ENCODE results near the gene IGSF23.
"Not testable (repeated sequence)": the region's sequence is repeated elsewhere in the genome, so short reads cannot be mapped to it uniquely, and the experiment has no call there.

Gene IGSF23

DNA sequence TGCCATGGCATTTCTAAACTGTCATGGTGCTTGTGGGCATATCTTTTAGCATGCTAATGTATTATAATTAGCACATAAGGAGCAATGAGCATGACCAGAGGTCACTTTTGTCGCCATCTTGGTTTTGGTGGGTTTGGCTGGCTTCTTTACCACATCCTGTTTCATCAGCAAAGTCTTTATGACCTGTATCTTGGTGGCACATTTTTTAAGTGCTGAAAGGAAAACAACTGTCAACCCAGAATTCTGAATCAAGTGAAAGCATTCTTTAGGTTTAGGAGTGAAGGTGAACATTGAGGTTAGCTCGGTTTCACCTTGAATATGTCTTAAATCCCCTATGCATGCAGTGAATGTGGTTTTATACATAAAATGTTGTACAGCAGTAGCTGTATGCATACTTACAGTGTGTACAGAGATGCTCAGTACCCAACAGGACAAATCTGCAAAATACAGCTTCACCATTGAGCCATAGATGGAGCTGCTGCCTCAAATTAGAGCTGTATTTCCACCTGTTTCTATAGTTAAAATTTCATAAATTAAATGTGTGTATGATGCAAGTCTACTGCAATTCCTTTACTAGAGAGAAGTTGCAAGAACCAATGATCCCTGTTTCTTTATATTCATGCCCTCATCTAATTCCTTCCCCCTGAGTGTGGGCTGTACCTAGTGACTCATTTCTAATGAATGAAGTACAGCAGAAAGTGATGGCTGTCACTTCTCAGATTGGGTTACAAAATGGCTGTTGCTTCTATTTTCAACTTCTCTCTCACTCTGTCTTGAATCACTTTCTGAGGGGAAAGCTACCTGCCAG, 25.2 kb upstream of the IGSF23 start:
- no peak for DNase-seq

DNA sequence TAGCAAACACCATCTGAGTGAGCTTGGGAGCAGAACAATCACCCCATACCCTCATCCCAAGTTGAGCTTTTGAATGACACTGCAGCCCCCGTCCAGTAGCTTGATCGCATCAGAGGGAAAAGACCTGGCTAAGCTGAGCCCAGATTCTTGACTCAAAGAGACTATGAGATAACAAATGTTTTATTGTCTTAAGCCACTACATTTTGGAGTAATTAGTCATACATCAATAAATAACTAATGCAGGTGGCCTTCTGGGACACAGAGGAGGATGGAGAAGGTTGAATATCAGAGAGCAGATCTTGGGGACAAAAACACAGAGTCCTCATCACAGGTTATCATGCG, 24.6 kb upstream of the IGSF23 start:
- no peak for DNase-seq

DNA sequence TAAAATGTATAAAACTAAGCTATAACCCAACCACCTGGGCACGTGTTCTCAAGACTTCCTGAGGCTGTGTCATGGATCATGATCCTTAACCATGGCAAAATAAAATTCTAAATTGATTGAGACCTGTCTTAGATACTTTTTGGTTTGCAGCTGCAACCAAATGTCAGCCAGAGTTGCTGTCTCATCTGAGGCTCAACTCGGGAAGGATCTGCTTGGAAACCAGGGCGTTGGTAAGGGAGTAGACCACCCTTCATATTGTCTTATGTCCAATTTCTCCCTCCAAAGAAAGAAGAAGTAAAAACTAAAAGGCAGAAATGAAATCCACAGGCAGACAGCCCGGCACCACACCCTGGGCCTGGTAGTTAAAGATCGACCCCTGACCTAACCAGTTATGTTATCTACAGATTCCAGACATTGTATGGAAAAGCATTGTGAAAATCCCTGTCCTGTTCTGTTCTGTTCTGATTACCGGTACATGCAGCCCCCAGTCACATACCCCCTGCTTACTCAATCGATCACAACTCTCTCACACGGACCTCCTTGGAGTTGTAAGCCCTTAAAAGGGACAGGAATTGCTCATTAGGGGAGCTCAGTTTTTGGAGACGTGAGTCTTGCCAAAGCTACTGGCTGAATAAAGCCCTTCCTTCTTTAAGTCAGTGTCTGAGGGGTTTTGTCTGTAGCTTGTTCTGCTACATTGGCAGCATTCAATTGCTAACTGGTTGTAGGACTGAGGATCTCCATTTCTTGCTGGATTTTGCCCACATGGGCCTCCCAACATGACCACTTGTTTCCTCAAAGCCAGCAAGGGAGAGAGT, 22.9 kb upstream of the IGSF23 start:
- DNase-seq: no peak

DNA sequence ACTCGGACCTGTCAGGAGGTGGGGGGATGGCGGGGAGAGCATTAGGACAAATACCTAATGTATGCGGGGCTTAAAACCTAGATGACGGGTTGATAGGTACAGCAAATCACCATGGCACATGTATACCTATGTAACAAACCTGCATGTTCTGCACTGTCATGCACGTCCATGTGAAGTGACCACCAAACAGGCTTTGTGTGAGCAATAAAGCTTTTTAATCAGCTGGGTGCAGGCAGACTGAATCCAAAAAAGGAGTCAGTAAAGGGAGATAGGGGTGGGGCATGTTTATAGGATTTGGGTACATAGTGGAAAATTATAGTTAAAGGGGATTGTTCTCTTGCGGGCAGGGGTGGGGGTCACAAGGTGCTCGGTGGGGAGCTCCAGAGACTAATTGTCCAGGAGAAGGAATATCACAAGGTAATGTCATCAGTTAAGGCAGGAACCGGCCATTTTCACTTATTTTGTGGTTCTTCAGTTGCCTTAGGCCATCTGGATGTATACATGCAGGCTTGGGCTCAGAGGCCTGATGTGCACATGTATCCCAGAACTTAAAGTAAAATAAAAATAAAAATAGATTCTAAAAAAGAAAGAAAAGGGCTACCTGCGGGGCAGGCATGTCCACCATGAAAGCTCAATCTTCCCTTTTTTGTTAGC, 21.9 kb upstream of the IGSF23 start:
- DNase-seq: not testable (repeated sequence)

DNA sequence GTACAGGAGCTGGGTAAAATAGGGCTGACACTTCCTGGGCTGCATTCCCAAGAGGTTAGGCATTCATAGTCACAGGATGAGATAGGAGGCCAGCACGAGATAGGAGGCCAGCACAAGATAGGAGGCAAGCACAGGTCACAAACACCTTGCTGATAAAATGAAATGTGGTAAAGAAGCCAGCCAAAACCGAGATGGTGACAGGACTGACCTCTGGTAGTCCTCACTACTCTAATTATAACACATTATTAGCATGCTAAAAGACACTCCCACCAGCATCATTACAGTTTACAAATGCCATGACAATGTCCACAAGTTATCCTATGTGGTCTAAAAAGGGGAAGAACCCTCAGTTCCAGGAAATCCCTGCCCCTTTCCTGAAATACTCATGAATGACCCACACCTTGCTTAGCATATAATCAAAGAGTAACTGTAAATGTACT, 20.9 kb upstream of the IGSF23 start:
- no peak for DNase-seq

DNA sequence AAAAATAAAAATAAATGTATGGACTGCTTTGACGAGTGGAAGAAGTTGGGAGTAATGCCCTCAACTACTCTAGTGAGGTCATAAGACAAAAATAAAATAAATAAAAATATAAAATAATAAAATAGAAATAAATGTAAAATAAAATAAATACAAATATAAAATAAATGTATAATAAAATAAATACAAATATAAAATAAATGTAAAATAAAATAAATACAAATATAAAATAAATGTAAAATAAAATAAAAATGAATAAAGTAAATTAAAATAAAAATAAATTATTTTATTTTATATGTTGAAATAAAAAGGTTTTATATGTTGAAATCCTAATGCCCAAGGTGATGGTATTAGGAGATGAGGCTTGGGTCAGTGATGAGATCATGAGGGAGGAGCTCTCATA, 20.1 kb upstream of the IGSF23 start:
- no peak for DNase-seq

DNA sequence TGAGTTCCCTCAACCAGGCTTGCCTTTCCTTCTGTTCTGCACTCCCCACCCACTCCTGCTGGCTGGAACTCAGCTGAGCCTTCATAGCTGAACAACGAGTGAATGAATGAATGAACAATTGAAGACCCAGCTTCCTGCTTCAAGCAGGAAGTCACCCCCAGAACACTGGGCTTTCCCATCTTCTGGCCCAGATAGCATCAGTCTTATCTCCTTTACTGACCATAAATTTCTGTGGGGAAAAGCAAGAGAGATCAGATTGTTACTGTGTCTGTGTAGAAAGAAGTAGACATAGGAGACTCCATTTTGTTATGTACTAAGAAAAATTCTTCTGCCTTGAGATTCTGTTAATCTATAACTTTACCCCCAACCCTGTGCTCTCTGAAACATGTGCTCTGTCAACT, 19.5 kb upstream of the IGSF23 start:
- DNase-seq: not testable (repeated sequence)

DNA sequence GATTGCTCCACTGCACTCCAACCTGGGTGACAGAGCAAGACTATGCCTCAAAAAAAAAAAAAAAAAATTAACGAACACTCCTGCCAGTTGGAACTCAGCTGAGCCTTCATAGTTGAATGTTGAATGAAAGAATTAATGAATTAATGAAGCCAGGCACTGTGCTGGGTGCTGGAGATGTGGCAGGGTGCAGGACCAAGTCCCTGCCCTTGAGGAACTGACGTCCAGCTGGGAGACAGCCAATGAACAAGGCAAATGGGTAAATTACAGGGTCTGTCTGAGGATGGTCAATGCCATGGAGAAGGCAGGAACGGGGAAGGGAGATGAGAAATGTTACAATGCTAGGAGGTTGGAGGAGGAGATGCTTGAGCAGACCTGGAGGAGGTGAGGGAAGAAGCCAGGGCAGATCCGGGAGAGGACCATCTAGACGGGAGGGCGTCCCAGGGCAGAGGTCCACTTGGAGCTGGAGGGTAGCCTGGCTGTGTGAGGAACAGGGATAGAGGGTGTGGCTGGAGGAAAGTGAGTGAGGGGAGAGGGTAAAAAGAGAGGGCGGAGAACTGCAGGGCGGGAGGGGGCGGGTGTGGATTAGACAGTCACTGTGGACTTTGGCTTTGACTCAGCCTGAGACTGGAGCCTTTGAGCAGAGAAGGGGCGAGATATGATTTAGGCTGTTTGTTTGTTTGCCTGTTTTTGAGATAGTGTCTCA, 16.8 kb upstream of the IGSF23 start:
- DNase-seq: no peak

DNA sequence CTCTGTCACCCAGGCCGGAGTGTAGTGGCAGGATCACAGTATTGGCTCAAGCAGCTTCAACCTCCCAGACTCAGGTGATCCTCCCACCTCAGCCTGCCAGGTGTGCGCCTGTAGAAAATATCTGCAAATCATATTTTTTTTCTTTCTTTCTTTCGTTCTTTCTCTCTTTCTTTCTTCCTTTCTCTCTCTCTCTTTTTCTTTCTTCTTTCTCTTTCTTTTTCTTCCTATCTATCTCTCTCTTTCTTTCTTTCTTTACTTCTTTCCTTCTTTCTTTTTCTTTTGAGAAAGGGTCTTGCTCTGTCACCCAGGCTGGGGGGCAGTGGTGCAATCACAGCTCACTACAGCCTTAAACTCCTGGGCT, 16.3 kb upstream of the IGSF23 start:
- no peak for DNase-seq

DNA sequence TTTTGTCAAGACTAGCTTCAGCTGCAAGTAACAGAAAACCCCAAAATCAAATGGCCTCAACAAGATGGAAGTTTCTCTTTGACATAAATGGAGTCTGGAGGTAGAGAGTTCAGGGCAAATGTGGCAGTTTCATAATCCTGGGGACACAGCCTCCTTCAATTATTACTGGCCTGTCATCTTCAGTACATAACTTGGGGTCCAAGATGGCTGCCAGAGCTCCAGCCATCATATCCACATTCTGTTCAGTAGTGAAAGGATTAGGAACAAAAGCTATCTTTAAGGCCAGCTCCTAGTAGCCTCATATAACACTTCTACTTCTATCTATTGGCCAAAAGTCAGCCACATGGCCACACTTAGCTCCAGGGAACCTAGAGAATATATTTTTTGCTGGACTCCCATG, 15.0 kb upstream of the IGSF23 start:
- no peak for DNase-seq

DNA sequence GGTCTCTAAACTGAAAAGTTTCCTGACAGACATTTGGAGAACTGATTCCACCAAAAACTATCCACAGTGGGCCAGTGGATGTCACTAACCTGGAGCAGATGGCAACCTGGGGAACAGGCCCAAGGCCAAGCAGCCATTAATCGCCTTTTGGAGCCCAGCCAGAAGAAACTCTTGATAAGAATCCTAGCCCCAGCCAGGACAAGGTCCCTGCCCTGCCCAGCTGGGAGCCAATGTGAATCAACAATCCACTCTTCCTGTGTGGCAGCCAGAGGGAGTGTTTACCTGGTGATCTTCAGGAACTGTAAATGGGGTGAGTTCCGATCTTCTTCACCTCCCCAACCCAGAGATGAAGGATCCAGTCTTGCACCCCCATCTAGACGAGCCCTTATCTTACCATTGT, 14.5 kb upstream of the IGSF23 start:
- no peak for DNase-seq

DNA sequence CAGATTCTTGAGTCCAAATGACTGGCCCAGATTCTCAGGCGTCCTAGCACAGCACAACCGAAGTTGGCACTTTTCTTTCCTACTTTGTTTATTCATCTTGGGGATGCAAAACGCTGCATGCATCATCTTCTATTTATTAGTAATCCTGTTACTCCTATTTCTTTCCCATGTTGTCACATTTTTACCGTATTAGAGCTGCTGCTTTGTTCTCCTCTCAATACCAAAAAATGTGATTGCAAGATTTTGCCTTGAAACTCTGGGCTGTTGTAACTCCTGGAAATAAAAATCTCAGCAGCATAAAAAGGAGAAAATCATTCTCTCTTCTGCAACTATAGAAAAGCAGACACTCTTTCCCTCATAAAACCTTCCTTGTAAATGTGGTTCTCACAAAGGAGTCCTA, 12.9 kb upstream of the IGSF23 start:
- DNase-seq: no peak

DNA sequence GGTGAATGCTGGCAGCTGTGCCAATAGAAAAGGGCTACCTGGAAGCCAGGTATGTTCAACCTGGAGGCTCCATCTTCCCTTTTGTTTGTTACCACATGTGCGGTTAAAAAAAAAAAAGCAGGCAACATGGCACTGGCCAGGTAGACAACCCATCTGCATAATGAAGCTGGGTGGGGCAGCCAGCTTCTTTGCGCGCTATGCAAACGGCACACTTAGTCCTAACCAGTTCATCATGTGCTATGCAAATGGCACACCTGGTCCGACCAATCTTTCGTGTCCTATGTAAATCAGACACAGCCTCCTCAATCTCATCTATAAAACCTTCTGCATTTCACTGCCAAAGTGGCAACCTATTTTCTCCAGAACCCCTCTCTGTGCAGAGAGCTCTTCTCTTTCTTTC, 11.3 kb upstream of the IGSF23 start:
- no peak for DNase-seq

DNA sequence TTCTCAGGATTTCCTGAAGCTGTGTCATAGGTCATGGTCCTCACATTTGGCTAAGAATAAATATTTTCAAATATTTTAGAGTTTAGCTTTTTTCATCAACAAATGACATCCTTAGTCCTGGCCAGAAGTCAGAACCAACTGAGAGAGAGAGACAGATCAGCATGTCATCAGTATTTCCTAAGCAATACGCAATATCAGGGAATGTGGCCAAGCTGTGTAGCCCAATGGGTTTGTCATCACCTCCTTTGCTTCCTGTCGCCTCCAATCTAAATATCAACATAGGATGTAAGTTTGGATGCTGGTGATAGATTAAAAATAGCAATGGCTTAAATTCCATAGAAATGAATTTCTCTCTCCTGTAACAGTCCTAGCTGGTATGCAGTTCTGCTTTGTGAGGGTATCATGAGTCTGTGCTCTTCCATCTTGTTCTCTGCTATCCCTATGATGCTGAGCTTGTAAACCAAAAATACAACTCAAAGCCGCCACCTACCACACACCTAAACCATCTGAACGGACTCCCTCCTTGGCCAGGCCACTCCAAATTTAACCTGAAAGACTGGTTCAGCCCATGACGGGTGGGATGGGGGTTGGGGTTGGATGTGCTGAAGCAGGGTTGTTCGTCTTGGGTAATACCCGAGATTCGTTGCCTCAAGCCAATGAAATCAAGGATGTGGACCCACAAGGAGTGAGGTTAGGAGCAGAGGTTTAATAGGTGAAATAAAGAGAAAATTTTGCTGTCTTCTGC, 10.0 kb upstream of the IGSF23 start:
- DNase-seq: no peak

DNA sequence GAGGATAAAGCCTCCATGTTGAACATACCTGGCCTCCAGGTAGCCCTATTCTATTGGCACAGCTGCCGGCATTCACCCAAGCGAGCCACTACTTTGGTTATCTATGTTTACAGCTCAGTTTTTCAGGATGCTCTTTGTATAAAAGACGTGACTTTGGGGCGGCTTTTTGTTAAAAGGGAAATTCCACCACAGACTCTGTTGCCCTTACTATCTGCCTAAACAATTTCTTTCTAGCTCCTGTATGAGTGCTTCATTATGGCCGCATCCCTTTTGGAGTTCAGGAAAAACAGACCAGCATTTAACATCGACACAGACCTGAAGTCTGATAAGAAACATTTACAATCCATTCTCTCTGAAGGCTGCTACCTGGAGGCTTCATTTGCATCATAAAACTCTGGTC, 9.1 kb upstream of the IGSF23 start:
- no peak for DNase-seq

DNA sequence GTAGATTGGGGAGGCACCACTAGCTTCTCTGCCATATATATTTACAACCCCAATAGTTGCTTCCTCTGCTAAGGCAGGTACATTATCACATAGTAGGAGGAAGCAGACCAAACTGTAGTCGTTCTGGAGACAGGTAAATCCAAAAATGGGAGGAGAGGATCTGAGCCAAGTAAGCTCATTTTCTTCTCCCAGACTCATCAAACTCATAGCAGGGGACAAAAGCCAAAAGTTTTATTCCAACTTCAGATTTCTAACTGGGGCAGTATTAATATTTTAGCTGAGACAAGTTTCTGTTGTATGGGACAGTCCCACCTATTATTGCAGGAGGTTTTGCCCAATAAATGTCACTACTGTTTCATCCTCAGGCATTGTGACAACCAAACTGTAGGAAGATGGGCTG, 7.8 kb upstream of the IGSF23 start:
- DNase-seq: no peak

DNA sequence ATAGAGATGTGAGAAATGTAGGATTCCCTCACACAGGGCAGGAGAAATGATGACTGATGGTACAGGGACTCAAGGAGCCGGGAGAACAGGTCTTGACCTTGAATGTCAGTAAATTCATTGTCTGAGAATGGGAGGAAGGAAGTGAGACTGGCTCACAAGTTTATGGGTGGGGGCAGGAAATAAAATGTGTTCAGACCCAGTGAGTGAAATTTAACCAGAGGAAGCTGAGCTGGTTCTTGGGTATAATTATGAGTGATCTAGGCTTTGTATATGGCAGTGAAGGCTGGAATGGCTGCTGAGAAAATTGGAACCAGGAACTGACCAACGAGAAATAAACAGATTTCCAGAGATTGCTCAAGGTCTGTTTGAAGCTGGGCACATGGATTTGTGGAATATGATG, 6.3 kb upstream of the IGSF23 start:
- no peak for DNase-seq

DNA sequence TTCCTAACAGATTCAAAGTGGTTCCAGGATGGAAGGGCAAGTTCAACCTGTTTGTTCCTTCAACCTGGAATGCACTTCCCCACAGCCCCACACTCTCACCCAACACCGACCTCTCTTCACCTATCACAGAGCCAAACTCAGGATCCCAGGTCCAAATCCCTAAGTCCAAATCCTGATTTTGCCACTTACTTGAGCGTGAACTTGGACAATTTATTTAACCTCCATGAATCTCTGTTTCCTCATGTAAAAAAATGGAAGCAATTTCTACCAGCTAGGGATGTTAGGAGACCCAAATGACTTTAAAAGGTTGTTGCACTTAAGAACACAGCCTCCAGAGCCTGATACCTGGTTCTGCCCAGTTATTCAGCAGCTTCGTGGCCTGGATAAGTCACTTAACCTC, 5.4 kb upstream of the IGSF23 start:
- DNase-seq: no peak

DNA sequence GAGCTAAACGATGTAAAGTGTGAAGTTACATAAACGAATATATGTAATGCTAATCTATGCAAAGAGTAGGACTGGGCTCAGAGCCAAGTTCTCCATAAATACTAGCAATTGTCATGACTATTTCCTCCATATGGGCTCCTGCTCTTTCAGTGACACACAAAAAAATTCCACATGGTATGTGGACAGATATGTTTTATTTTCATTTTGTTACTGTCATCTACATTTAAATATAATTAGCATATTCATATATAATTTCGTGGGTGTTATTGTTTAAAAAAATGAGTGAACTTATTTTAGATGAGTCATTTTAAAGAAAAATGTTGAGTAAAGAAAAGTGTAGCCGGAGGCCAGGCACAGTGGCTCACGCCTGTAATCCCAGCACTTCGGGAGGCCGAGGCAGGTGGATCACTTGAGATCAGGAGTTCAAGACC, 5.0 kb upstream of the IGSF23 start:
- no peak for DNase-seq

DNA sequence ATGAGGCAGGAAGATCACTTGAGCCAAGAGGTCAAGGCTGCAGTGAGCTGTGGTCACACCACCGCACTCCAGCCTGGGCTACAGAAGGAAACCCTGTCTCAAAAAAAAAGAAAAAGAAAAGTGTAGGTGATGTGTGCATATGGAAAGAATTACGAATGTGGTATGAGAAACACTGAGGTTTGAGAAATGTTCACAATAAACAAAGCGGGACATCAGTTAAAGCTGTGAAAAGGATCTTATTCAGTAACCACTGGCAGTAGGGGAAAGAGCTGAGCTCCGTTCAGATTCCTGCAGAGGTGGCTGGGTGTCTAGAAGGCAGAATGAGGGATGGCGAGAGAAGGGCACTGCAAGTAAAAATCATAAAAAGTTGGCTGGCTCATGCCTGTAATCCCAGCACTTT, 4.1 kb upstream of the IGSF23 start:
- DNase-seq: no peak

DNA sequence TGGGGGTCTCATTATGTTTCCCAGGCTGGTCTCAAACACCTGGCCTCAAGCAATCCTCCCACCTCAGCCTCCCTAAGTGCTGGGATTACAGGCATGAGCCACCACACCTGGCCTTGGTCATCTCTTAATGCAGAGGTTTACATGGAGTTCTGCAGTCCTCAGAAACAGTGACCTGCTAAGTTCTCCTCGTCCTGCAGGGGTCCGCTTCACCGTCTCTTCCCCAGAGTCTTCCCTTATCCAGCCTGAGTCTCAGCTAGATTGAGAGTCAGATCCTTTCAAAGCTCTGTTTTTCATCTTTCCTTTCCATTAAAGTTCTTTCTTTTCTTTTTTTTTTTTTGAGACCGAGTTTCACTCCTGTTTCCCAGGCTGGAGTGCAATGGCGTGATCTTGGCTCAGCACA, 2.9 kb upstream of the IGSF23 start:
- not testable (repeated sequence) for DNase-seq

DNA sequence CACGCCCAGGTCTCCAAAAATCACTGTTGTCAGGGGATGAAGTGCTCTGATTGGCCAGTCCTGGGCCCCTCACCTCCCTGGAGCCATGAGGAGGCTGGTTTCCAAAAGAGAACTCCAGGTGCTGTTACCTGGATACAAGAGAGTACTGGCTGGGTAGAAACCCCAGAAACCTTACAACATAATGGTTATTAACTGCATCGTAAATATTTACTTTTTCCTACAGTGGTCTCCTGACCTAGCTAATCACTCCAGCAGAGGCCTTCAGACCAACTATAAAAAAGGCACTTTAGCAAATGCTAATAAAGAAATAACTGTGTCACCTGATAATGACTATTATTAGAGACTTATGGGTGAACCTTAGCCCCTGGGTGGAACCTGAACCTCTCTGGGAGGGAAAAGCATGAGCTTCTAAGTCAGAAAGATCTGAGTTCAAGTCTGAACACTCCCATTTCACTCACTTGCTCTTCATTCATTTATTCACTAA, 1.5 kb upstream of the IGSF23 start:
- no peak for DNase-seq
